Lower leg skin (tissue), 4 donors: ENCODE data around the gene SLC25A18. TPM values are rescaled to one million over a fixed set of nuclear protein-coding genes. Genes with fewer than 3 reads are reported as not detected.
"Not testable (repeated sequence)": the region's sequence is repeated elsewhere in the genome, so short reads cannot be mapped to it uniquely, and the experiment has no call there.

ENCODE experiments used
- DNase-seq, 2 donors: peaks; one replicate each; pipeline ENCODE4 v3.0.0-alpha.2; 2019; ENCODE audit warnings: low spot score in 2 of 2
- H3K4me3 ChIP-seq: fragments of 200-600 bp; sonication (generic); 2 replicates; pipeline ENCODE4 v1.5.1; 2017; ENCODE audit warnings: mild to moderate bottlenecking, low read depth; ENCODE audit not compliant: poor library complexity, severe bottlenecking
- POLR2A ChIP-seq, 2 donors: fragments of 450-650 bp; IDR thresholded peaks; one replicate each; pipeline ENCODE4 v1.6.1; 2016 to 2017; ENCODE audit warnings: antibody characterized with exemption in 2 of 2, mild to moderate bottlenecking in 1 of 2, moderate library complexity in 1 of 2
- WGBS, 2 donors: methylation state at CpG; one replicate each; pipeline ENCODE4 v1.1.5; 2018; 5-methylcytosine and 5-hydroxymethylcytosine counted together
- intact Hi-C: fragments of 100-400 bp; cut with DNase I; formaldehyde crosslinking; loops from one replicate; pipeline ENCODE4 v1.15.0; 2023; ENCODE audit warnings: low total_unique reads
- total RNA-seq, 4 donors: library from RNA; depleted of rRNA; stranded (reverse); fragments of >200 nt; gene quantifications; one replicate each; pipeline ENCODE4 v1.1.0, GENCODE V29; 2016
- TF ChIP-seq, protein P1 (sequence below), 3 donors: fragments of 450-650 bp; IDR thresholded peaks; one replicate each; pipeline ENCODE4 v1.5.1; 2016; ENCODE audit warnings: antibody characterized with exemption in 3 of 3, mild to moderate bottlenecking in 3 of 3, moderate library complexity in 2 of 3

The SLC25A18 gene
- total RNA-seq: 1 to 10 TPM in 3 of 4 donors, under 1 TPM in 1; 0.83 to 2.3 (median 1.3) TPM

DNA sequence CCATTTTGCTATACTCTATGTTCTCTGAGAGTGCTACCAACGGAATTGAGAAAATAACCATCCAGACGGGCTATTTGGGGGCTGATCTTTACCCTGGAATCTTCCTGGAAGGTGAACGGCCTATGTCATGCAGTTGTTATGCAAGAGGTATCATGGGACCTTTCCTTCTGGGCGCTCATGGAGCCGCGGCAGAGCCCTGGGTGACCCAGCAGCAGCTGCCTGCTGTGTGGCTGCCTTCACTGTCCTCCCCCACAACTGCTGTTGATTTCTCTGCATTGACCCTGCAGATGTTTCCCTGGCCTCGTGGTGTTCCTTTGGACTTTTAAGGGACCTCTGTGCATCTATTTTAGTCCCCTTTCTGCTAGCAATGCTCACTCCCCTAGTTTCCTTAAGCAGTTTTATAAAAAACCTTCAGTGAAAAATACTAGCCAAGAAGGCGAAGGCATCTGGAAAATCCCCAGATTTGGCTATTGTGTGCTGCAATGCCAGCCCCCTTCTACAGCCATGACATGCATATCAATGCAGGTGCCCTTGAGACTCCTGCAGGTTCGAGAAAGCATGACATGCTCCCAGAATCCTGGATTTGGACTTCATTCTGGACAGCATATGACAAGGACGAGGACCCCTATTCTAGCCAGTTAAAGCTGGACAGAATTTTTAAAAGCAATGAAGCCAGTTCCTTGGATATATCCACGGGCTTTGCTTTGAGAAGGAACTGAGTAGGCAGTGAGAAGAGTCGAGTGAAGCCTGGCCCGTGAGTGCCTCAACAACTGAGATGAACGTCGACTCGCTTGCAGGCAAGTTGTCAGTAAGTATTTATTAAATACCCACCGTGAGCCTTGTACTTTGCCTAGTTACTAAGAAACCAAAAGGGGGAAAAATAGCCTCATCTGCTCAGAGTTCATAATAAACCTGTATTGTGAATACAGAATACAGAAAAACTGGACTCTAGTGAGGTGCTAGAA lies at the start of gene SLC25A18:
SLC25A18 (plus strand) TSS at position 593 of the 965 bp plus-strand sequence. CDS start 16,447 bp downstream, outside the sequence.
- WGBS, 2 donors: 61 to 65% methylated on average over 17 of the region's 17 CpGs
- no peak within 1 kb of the TSS for H3K4me3 ChIP-seq
- no peak for DNase-seq
- TF ChIP-seq POLR2A (IDR thresholded peaks at IDR 0.05): no peak
- intact Hi-C loops: loop anchor here (10.0 kb wide), 1 partner anchor 62 kb away; the partner anchor contains the start of gene ATP6V1E1

DNA sequence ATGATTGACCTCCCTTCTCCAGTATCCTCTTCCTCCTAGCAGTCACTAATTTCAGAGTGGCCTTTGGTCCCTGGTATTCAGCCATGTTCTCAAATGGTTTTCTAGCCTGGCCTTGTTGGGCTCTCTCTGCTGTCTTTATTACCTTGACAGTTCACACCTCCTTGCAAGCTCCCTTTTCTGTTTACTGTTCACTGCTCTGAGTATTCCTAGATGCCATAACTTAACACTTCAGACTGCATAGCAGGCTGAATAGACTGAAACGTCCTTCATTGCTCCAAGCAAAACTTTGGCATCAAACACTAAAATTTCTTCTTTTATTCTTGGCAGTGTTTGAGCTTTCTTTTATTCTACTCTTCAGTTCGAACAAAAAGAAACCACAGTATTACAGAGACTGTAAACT lies 49.7 kb upstream of the SLC25A18 start:
- intact Hi-C loops: no loop called here
- 25 to 28% methylated on average over 2 of the region's 2 CpGs for WGBS, 2 donors
- TF ChIP-seq, protein P1, sequence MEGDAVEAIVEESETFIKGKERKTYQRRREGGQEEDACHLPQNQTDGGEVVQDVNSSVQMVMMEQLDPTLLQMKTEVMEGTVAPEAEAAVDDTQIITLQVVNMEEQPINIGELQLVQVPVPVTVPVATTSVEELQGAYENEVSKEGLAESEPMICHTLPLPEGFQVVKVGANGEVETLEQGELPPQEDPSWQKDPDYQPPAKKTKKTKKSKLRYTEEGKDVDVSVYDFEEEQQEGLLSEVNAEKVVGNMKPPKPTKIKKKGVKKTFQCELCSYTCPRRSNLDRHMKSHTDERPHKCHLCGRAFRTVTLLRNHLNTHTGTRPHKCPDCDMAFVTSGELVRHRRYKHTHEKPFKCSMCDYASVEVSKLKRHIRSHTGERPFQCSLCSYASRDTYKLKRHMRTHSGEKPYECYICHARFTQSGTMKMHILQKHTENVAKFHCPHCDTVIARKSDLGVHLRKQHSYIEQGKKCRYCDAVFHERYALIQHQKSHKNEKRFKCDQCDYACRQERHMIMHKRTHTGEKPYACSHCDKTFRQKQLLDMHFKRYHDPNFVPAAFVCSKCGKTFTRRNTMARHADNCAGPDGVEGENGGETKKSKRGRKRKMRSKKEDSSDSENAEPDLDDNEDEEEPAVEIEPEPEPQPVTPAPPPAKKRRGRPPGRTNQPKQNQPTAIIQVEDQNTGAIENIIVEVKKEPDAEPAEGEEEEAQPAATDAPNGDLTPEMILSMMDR (IDR thresholded peaks at IDR 0.05): no peak
- no peak for TF ChIP-seq POLR2A (IDR thresholded peaks at IDR 0.05)
- no peak overlapping the region for H3K4me3 ChIP-seq
- DNase-seq: no peak

GRCh38 chr22:17514084-17514483 lies 49.2 kb upstream of the SLC25A18 start:
- TF ChIP-seq POLR2A (IDR thresholded peaks at IDR 0.05): no peak
- TF ChIP-seq, protein P1 (IDR thresholded peaks at IDR 0.05): no peak
- peak in 1 of 2 donors; percentile 36 for DNase-seq
- H3K4me3 ChIP-seq: no peak overlapping the region
- intact Hi-C loops: no loop called here
- 72 to 73% methylated on average over 7 of the region's 7 CpGs for WGBS, 2 donors

- 53 to 68% methylated on average over 3 of the region's 3 CpGs for WGBS, 2 donors
- TF ChIP-seq, protein P1 (IDR thresholded peaks at IDR 0.05): no peak
- no peak for TF ChIP-seq POLR2A (IDR thresholded peaks at IDR 0.05)
- H3K4me3 ChIP-seq: no peak overlapping the region
- DNase-seq: peak in 1 of 2 donors; percentile 32
- intact Hi-C loops: no loop called here
Measured at GRCh38 chr22:17518406-17518805, 44.9 kb upstream of the SLC25A18 start.

GRCh38 chr22:17521971-17522370 lies 41.3 kb upstream of the SLC25A18 start:
- intact Hi-C loops, DNase-seq, H3K4me3 ChIP-seq: not testable (repeated sequence)
- 91 to 93% methylated on average over 1 of the region's 1 CpG for WGBS, 2 donors

- TF ChIP-seq POLR2A (IDR thresholded peaks at IDR 0.05): no peak
- TF ChIP-seq, protein P1 (IDR thresholded peaks at IDR 0.05): no peak
- DNase-seq: no peak
- WGBS, 2 donors: 84 to 89% methylated on average over 10 of the region's 10 CpGs
- intact Hi-C loops: no loop called here
- no peak overlapping the region for H3K4me3 ChIP-seq
Measured at GRCh38 chr22:17523925-17524324, 39.4 kb upstream of the SLC25A18 start.
